ENCODE results near the gene ZNF213.

- TF ChIP-seq ZNF585B (tag by site-specific recombination; IDR thresholded peaks at IDR 0.05): no peak
- no peak for TF ChIP-seq ZNF335 (tag by site-specific recombination; conservative IDR thresholded peaks at IDR 0.05)
- no peak for TF ChIP-seq ZNF133 (tag by site-specific recombination; IDR thresholded peaks at IDR 0.05)
- TF ChIP-seq YY1 (tag by site-specific recombination; IDR thresholded peaks at IDR 0.05): no peak
- TF ChIP-seq CTCF (tag by site-specific recombination; IDR thresholded peaks at IDR 0.05): no peak
- TF ChIP-seq ZFHX2 (tag by site-specific recombination; conservative IDR thresholded peaks at IDR 0.05): no peak
- no peak for TF ChIP-seq ZBTB49 (tag by site-specific recombination; IDR thresholded peaks at IDR 0.05; ENCODE audit: low read depth)
- no peak for TF ChIP-seq ZNF704 (tag by site-specific recombination; IDR thresholded peaks at IDR 0.05)
- no peak for TF ChIP-seq ZFP37 (tag by site-specific recombination; IDR thresholded peaks at IDR 0.05)
- no peak for TF ChIP-seq ZSCAN30 (tag by site-specific recombination; IDR thresholded peaks at IDR 0.05)
- no peak for TF ChIP-seq ZNF146 (tag by site-specific recombination; IDR thresholded peaks at IDR 0.05)
Measured at GRCh38 chr16:3147757-3148104, 12.9 kb downstream of the ZNF213 start.

All from HEK293 (cell line).